HCT116 (cell line): ENCODE data around the gene CWC27. TPM values are rescaled to one million over a fixed set of nuclear protein-coding genes. Genes with fewer than 3 reads are reported as not detected.

Experiments used
- ATAC-seq: fragments of 200-7000 bp; cut with Tn5 transposase; 2 replicates; pipeline ENCODE4 v1.9.1; 2020; ENCODE audit warnings: mild to moderate bottlenecking, moderate library complexity
- BruUV-seq: library from RNA; stranded (reverse); fragments of 400-500 nt; replicated peaks from 2 replicates; lab custom pipeline; 2021; lab: Mats Ljungman, UMichigan
- CTCF ChIA-PET: fragments of 300-600 bp; sonication (Branson Sonifier 250); formaldehyde crosslinking; loops from one replicate; lab custom pipeline; 2021; ENCODE audit warnings: antibody characterized with exemption; lab: Charles Lee
- POLR2A ChIA-PET: fragments of 300-600, 350-600 bp; sonication (Branson Sonifier 250); formaldehyde crosslinking; loops from one replicate; lab custom pipeline; 2021; ENCODE audit warnings: antibody characterized with exemption; lab: Charles Lee
- RAD21 ChIA-PET, 2 experiments: fragments of 300-600 bp; sonication (Branson Sonifier 250); formaldehyde crosslinking; loops; one replicate each; lab custom pipeline; 2023; ENCODE audit warnings: low total read pairs in 2 of 2; ENCODE audit not compliant: uncharacterized antibody in 2 of 2, unreplicated experiment in 2 of 2, low non-redundant PET in 1 of 2; lab: Charles Lee
- DNase-seq: peaks from one replicate; pipeline ENCODE4 v3.0.0-alpha.2; 2010; ENCODE audit warnings: low read depth, low spot score
- H2AFZ ChIP-seq: fragments of 200-600 bp; shearing (Covaris generic), sonication (generic); 2 replicates; pipeline ENCODE4 v1.6.1; 2017; ENCODE audit warnings: low read depth, mixed run types, mixed read lengths, antibody characterized with exemption, low read length; ENCODE audit not compliant: poor library complexity, severe bottlenecking
- H3K27ac ChIP-seq: 2 replicates; pipeline ENCODE4 v1.5.1; 2012; ENCODE audit warnings: low read depth, low read length
- H3K27me3 ChIP-seq: fragments of 200-600 bp; sonication (generic); 2 replicates; pipeline ENCODE4 v1.6.1; 2016; ENCODE audit warnings: mixed run types, low read length, mixed read lengths; ENCODE audit not compliant: insufficient read depth
- H3K36me3 ChIP-seq, 2 experiments: fragments of 200-500 bp in 1 of 2; fragments of 200-600 bp in 1 of 2; sonication (Bioruptor generic) in 1 of 2; sonication (generic) in 1 of 2; 2 replicates each; pipeline versions ENCODE4 v1.5.1 to v1.6.1; 2014 to 2016; ENCODE audit warnings: low read length in 2 of 2, inconsistent platforms in 1 of 2, mixed read lengths in 1 of 2, mixed run types in 1 of 2; ENCODE audit not compliant: insufficient read depth in 2 of 2, control insufficient read depth in 1 of 2
- H3K4me1 ChIP-seq, 2 experiments: fragments of 200-600 bp in 1 of 2; sonication (generic) in 1 of 2; 2 replicates each; pipeline versions ENCODE4 v1.5.1 to v1.6.1; 2012 to 2017; ENCODE audit warnings: low read length in 2 of 2, inconsistent platforms in 1 of 2, mild to moderate bottlenecking in 1 of 2, mixed read lengths in 1 of 2, mixed run types in 1 of 2, moderate library complexity in 1 of 2; ENCODE audit not compliant: insufficient read depth in 2 of 2, control insufficient read depth in 1 of 2
- H3K4me2 ChIP-seq: fragments of 200-600 bp; sonication (generic); 2 replicates; pipeline ENCODE4 v1.6.1; 2017; ENCODE audit warnings: mixed run types, low read length, mixed read lengths
- H3K4me3 ChIP-seq, 2 experiments: fragments of 200-600 bp in 1 of 2; sonication (generic) in 1 of 2; replicated peaks in 1 of 2; 2 replicates each; pipeline ENCODE4 v1.5.1; 2011 to 2016; ENCODE audit warnings: low read length in 2 of 2, control low read depth in 1 of 2, low read depth in 1 of 2, mild to moderate bottlenecking in 1 of 2, mixed read lengths in 1 of 2, mixed run types in 1 of 2
- H3K79me2 ChIP-seq: fragments of 200-600 bp; sonication (generic); 2 replicates; pipeline ENCODE4 v1.6.1; 2017; ENCODE audit warnings: mild to moderate bottlenecking, mixed run types, low read length, moderate library complexity, mixed read lengths; ENCODE audit not compliant: insufficient read depth
- H3K9ac ChIP-seq: fragments of 200-600 bp; sonication (generic); 2 replicates; pipeline ENCODE4 v1.6.1; 2016; ENCODE audit warnings: low read length, mixed read lengths
- H3K9me2 ChIP-seq: fragments of 200-600 bp; sonication (generic), shearing (Covaris generic); 2 replicates; pipeline ENCODE4 v1.6.1; 2017; ENCODE audit warnings: mixed run types, mild to moderate bottlenecking, moderate library complexity; ENCODE audit not compliant: insufficient read depth
- H3K9me3 ChIP-seq, 2 experiments: fragments of 200-500 bp in 1 of 2; fragments of 200-600 bp in 1 of 2; sonication (Bioruptor generic) in 1 of 2; sonication (generic) in 1 of 2; 2 replicates each; pipeline ENCODE4 v1.6.1; 2014 to 2017; ENCODE audit warnings: low read length in 2 of 2, mixed read lengths in 2 of 2, inconsistent platforms in 1 of 2, low read depth in 1 of 2, mild to moderate bottlenecking in 1 of 2, mixed run types in 1 of 2, moderate library complexity in 1 of 2; ENCODE audit not compliant: control insufficient read depth in 1 of 2, insufficient read depth in 1 of 2
- H4K20me1 ChIP-seq: fragments of 200-600 bp; sonication (generic), shearing (Covaris generic); 2 replicates; pipeline ENCODE4 v1.6.1; 2017; ENCODE audit warnings: mixed run types, mild to moderate bottlenecking, moderate library complexity; ENCODE audit not compliant: insufficient read depth
- ELF1 ChIP-seq: IDR thresholded peaks from 2 replicates; pipeline ENCODE4 v1.6.1; 2012; ENCODE audit warnings: low read depth, borderline replicate concordance
- EZH2 ChIP-seq: fragments of 200-600 bp; sonication (generic); IDR thresholded peaks from 2 replicates; pipeline ENCODE4 v1.6.1; 2017; ENCODE audit warnings: antibody characterized with exemption, mixed run types
- EZH2phosphoT487 ChIP-seq: fragments of 200-600 bp; IDR thresholded peaks from 2 replicates; pipeline ENCODE4 v1.6.1; 2018; ENCODE audit warnings: antibody characterized with exemption, borderline replicate concordance
- MAX ChIP-seq: IDR thresholded peaks from 2 replicates; pipeline ENCODE4 v1.6.1; 2012
- POLR2A ChIP-seq: IDR thresholded peaks from 2 replicates; pipeline ENCODE4 v1.7.0; 2011; ENCODE audit warnings: borderline replicate concordance; ENCODE audit not compliant: insufficient read depth, insufficient read length; ENCODE audit errors: extremely low read depth
- RAD21 ChIP-seq: IDR thresholded peaks from 2 replicates; pipeline ENCODE4 v1.6.1; 2012; ENCODE audit warnings: low read depth, mild to moderate bottlenecking
- REST ChIP-seq: IDR thresholded peaks from 2 replicates; pipeline ENCODE4 v1.6.1; 2012; ENCODE audit warnings: low read depth
- SIN3A ChIP-seq: IDR thresholded peaks from 2 replicates; pipeline ENCODE4 v1.6.1; 2012; ENCODE audit warnings: low read depth
- TCF7L2 ChIP-seq: IDR thresholded peaks from 2 replicates; pipeline ENCODE4 v1.7.0; 2011; ENCODE audit warnings: borderline replicate concordance, inconsistent platforms; ENCODE audit not compliant: insufficient read depth, insufficient read length; ENCODE audit errors: extremely low read depth
- ZFX ChIP-seq: fragments of 450-650 bp; IDR thresholded peaks from 2 replicates; pipeline ENCODE4 v1.6.1; 2017
- ZNF274 ChIP-seq: fragments of 200-500 bp; sonication (Bioruptor generic); IDR thresholded peaks from 2 replicates; pipeline ENCODE4 v1.6.1; 2014; ENCODE audit warnings: mild to moderate bottlenecking, low read depth, low read length, inconsistent platforms
- intact Hi-C: fragments of 100-400 bp; cut with micrococcal nuclease; formaldehyde crosslinking; loops from 2 replicates; pipeline ENCODE4 v1.10.0; 2022
- total RNA-seq: library from RNA; stranded (reverse); gene quantifications from one replicate; pipeline ENCODE4 v1.2.1, GENCODE V29; 2021; ENCODE audit not compliant: unreplicated experiment

Gene CWC27
- total RNA-seq, 1 experiment from 2014 or later = 29.1 TPM

- Histone ChIP-seq H3K4me3 (no peak overlapping the region), H3K4me2 (no peak overlapping the region), H3K9ac (no peak overlapping the region), H3K36me3 (no peaks in the 10 kb centered on the region), H3K27ac (no peak overlapping the region), H3K4me1 (no peaks in the 10 kb centered on the region), H3K27me3 (no peaks in the 10 kb centered on the region), H3K9me2 (no peaks in the 10 kb centered on the region), H3K9me3 (no peaks in the 10 kb centered on the region), H2AFZ (no peak overlapping the region), H3K79me2 (peaks cover 93% of the 10 kb centered on the region), H4K20me1 (no peaks in the 10 kb centered on the region; the same call in 1 of the 2 replicates)
- ChIA-PET CTCF (no interaction called here), RAD21 (no interaction called here), POLR2A (no interaction called here)
- ATAC-seq (no peak), DNase-seq (no peak)
- TF ChIP-seq MAX (no peak), ELF1 (no peak), EZH2 (no peak), EZH2phosphoT487 (no peak), ZNF274 (no peak), RAD21 (no peak), TCF7L2 (no peak)
- no TSS peak for BruUV-seq
- intact Hi-C loops = no loop called here
Measured at GRCh38 chr5:64758901-64759300, 9.8 kb upstream of the CWC27 start.

- TF ChIP-seq TCF7L2 (no peak), REST (no peak), ZNF274 (no peak), POLR2A (no peak), ZFX (no peak), SIN3A (no peak)
- no TSS peak for BruUV-seq
- no peaks in the 10 kb centered on the region for H3K27me3 ChIP-seq
- H2AFZ ChIP-seq = no peak overlapping the region
- ChIA-PET RAD21 (no interaction called here), POLR2A (no interaction called here), CTCF (no interaction called here)
- no peak overlapping the region for H3K4me2 ChIP-seq
- DNase-seq = no peak
- intact Hi-C loops = no loop called here
- no peak overlapping the region for H3K9ac ChIP-seq
- H3K4me1 ChIP-seq = no peaks in the 10 kb centered on the region
- no peaks in the 10 kb centered on the region; the same call in 1 of the 2 replicates for H4K20me1 ChIP-seq
- no peak overlapping the region for H3K4me3 ChIP-seq
- H3K79me2 ChIP-seq = peaks cover 94% of the 10 kb centered on the region
- no peaks in the 10 kb centered on the region for H3K9me3 ChIP-seq
- H3K36me3 ChIP-seq = no peaks in the 10 kb centered on the region
- H3K9me2 ChIP-seq = no peaks in the 10 kb centered on the region
- H3K27ac ChIP-seq = no peak overlapping the region
- no peak for ATAC-seq
Measured at GRCh38 chr5:64759960-64760660, 8.6 kb upstream of the CWC27 start.
